H1 (cell line): ENCODE results near the gene MMS22L. TPM values are rescaled to one million over a fixed set of nuclear protein-coding genes. Genes with fewer than 3 reads are reported as not detected.

ENCODE experiments used
- CTCF ChIA-PET: fragments of 300-600 bp; sonication (Branson Sonifier 250); formaldehyde crosslinking; loops from one replicate; lab custom pipeline; 2021; ENCODE audit not compliant: partially characterized antibody; lab: Charles Lee
- POLR2A ChIA-PET: fragments of 300-600 bp; sonication (Branson Sonifier 250); formaldehyde crosslinking; loops from one replicate; lab custom pipeline; 2021; ENCODE audit warnings: inconsistent platforms; ENCODE audit not compliant: partially characterized antibody; lab: Charles Lee
- DNase-seq, 2 experiments: peaks; one replicate each; pipeline versions ENCODE4 v3.0.0 to v3.0.0-alpha.2; 2010 to 2022; ENCODE audit warnings: low spot score in 2 of 2, low read depth in 1 of 2, mixed read lengths in 1 of 2
- FAIRE-seq: peaks from 2 replicates; lab custom pipeline; 2011; peaks lifted over from hg19 to GRCh38; lab: Jason Lieb, UNC
- H2AFZ ChIP-seq: 2 replicates; pipeline ENCODE4 v1.8.1; 2012; ENCODE audit warnings: low read length, inconsistent platforms
- H2AK5ac ChIP-seq: 2 replicates; pipeline ENCODE4 v1.6.1; 2013; ENCODE audit warnings: low read depth, low read length
- H2BK120ac ChIP-seq: replicated peaks from 2 replicates; pipeline ENCODE3; 2013; ENCODE audit warnings: low read depth, low read length, inconsistent platforms
- H2BK12ac ChIP-seq: 2 replicates; pipeline ENCODE4 v1.6.1; 2013; ENCODE audit warnings: low read depth, low read length
- H2BK15ac ChIP-seq: 2 replicates; pipeline ENCODE4 v1.6.1; 2013; ENCODE audit warnings: low read length
- H2BK20ac ChIP-seq: 2 replicates; pipeline ENCODE4 v1.6.1; 2013; ENCODE audit warnings: low read length
- H2BK5ac ChIP-seq: 2 replicates; pipeline ENCODE4 v1.6.1; 2013; ENCODE audit warnings: low read depth, low read length
- H3K14ac ChIP-seq: 2 replicates; pipeline ENCODE4 v1.6.1; 2013; ENCODE audit warnings: inconsistent platforms; ENCODE audit not compliant: insufficient read length
- H3K18ac ChIP-seq: 2 replicates; pipeline ENCODE4 v1.6.1; 2013; ENCODE audit warnings: low read length; ENCODE audit errors: extremely low read depth
- H3K23ac ChIP-seq: 2 replicates; pipeline ENCODE4 v1.6.1; 2013; ENCODE audit warnings: inconsistent platforms; ENCODE audit not compliant: insufficient read length
- H3K23me2 ChIP-seq: 2 replicates; pipeline ENCODE4 v1.6.1; 2013; ENCODE audit warnings: low read depth, low read length
- H3K27ac ChIP-seq: 2 replicates; pipeline ENCODE4 v1.6.1; 2011; ENCODE audit warnings: low read depth, low read length, inconsistent platforms
- H3K27me3 ChIP-seq, 4 experiments: replicated peaks in 1 of 4; 1 replicate in 1 of 4; 2 replicates in 3 of 4; pipeline versions ENCODE4 v1.6.1 to v1.8.1; 2011 to 2013; ENCODE audit warnings: low read length in 3 of 4, mild to moderate bottlenecking in 3 of 4, inconsistent platforms in 2 of 4, mixed read lengths in 2 of 4, moderate library complexity in 1 of 4; ENCODE audit not compliant: control insufficient read depth in 3 of 4, insufficient read depth in 3 of 4; ENCODE audit errors: extremely low read depth in 1 of 4
- H3K36me3 ChIP-seq, 4 experiments: 2 replicates each; pipeline versions ENCODE4 v1.6.1 to v1.8.1; 2011 to 2013; ENCODE audit warnings: mild to moderate bottlenecking in 4 of 4, low read length in 3 of 4, moderate library complexity in 2 of 4, control low read depth in 1 of 4, inconsistent platforms in 1 of 4; ENCODE audit not compliant: insufficient read depth in 4 of 4, control insufficient read depth in 2 of 4
- H3K4ac ChIP-seq: replicated peaks from 2 replicates; pipeline ENCODE3; 2013; ENCODE audit warnings: low read length, low read depth, mixed read lengths, inconsistent platforms; ENCODE audit not compliant: insufficient read length
- H3K4me1 ChIP-seq, 4 experiments: replicated peaks in 1 of 4; 1 replicate in 1 of 4; 2 replicates in 3 of 4; pipeline versions ENCODE4 v1.6.1 to v1.8.1; 2011 to 2013; ENCODE audit warnings: low read length in 3 of 4, inconsistent platforms in 2 of 4, mixed read lengths in 1 of 4; ENCODE audit not compliant: insufficient read depth in 4 of 4, control insufficient read depth in 3 of 4
- H3K4me2 ChIP-seq, 2 experiments: 2 replicates each; pipeline versions ENCODE4 v1.6.1 to v1.8.1; 2011 to 2013; ENCODE audit warnings: low read depth in 2 of 2, low read length in 2 of 2, control low read depth in 1 of 2, inconsistent platforms in 1 of 2, mild to moderate bottlenecking in 1 of 2; ENCODE audit not compliant: insufficient read depth in 1 of 2
- H3K4me3 ChIP-seq, 4 experiments: fragments of 200-600, 300-600 bp in 1 of 4; sonication (generic), shearing (Covaris generic), sonication (Bioruptor Twin) in 1 of 4; 2 replicates each; pipeline versions ENCODE4 v1.5.1 to v1.8.1; 2011 to 2016; ENCODE audit warnings: low read length in 4 of 4, low read depth in 3 of 4, control low read depth in 2 of 4, inconsistent platforms in 2 of 4, mild to moderate bottlenecking in 2 of 4, mixed read lengths in 1 of 4, moderate library complexity in 1 of 4; ENCODE audit not compliant: insufficient read depth in 2 of 4; ENCODE audit errors: extremely low read depth in 1 of 4
- H3K56ac ChIP-seq: replicated peaks from 2 replicates; pipeline ENCODE3; 2013; ENCODE audit warnings: low read depth, mild to moderate bottlenecking, mixed read lengths, low read length, inconsistent platforms; ENCODE audit not compliant: insufficient read length
- H3K79me1 ChIP-seq: 2 replicates; pipeline ENCODE4 v1.6.1; 2013; ENCODE audit warnings: low read depth, low read length, control low read depth
- H3K79me2 ChIP-seq, 2 experiments: 2 replicates each; pipeline versions ENCODE4 v1.6.1 to v1.8.1; 2012 to 2013; ENCODE audit warnings: low read length in 2 of 2, mild to moderate bottlenecking in 2 of 2, inconsistent platforms in 1 of 2; ENCODE audit not compliant: insufficient read depth in 2 of 2, control insufficient read depth in 1 of 2
- H3K9ac ChIP-seq, 4 experiments: replicated peaks in 1 of 4; 1 replicate in 1 of 4; 2 replicates in 3 of 4; pipeline versions ENCODE4 v1.6.1 to v1.8.1; 2011 to 2013; ENCODE audit warnings: low read depth in 3 of 4, low read length in 3 of 4, control low read depth in 2 of 4, mild to moderate bottlenecking in 2 of 4, moderate library complexity in 2 of 4, inconsistent platforms in 1 of 4; ENCODE audit errors: extremely low read depth in 1 of 4
- H3K9me3 ChIP-seq, 2 experiments: 2 replicates each; pipeline versions ENCODE4 v1.6.1 to v1.8.1; 2012 to 2013; ENCODE audit warnings: mild to moderate bottlenecking in 2 of 2, moderate library complexity in 2 of 2, control low read depth in 1 of 2, inconsistent platforms in 1 of 2, low read depth in 1 of 2, low read length in 1 of 2, mixed read lengths in 1 of 2; ENCODE audit not compliant: insufficient read depth in 2 of 2
- H4K20me1 ChIP-seq, 2 experiments: replicated peaks in 1 of 2; 2 replicates each; pipeline versions ENCODE3 to v1.8.1; 2011 to 2013; ENCODE audit warnings: inconsistent platforms in 2 of 2, low read length in 2 of 2, mild to moderate bottlenecking in 1 of 2; ENCODE audit not compliant: insufficient read depth in 2 of 2, control insufficient read depth in 1 of 2
- H4K5ac ChIP-seq: 2 replicates; pipeline ENCODE4 v1.6.1; 2013; ENCODE audit warnings: low read length, low read depth, mixed read lengths, inconsistent platforms; ENCODE audit not compliant: insufficient read length
- H4K8ac ChIP-seq: 2 replicates; pipeline ENCODE4 v1.8.0; 2013; ENCODE audit warnings: mild to moderate bottlenecking, moderate library complexity, low read length, inconsistent platforms; ENCODE audit not compliant: insufficient read depth; ENCODE audit errors: extremely low read depth
- H4K91ac ChIP-seq: replicated peaks from 2 replicates; pipeline ENCODE3; 2013; ENCODE audit warnings: low read length, mixed read lengths, inconsistent platforms; ENCODE audit not compliant: insufficient read length
- CBX5 ChIP-seq: fragments of 300-800, 300-1000 bp; sonication (generic); IDR thresholded peaks from 2 replicates; pipeline ENCODE4 v1.7.1; 2016; ENCODE audit warnings: antibody characterized with exemption, low read length, low read depth
- CBX8 ChIP-seq: fragments of 300-800, 300-1000 bp; sonication (generic); IDR thresholded peaks from 2 replicates; pipeline ENCODE4 v1.7.1; 2016; ENCODE audit warnings: low read depth, low read length, borderline replicate concordance
- CEBPB ChIP-seq: IDR thresholded peaks from 2 replicates; pipeline ENCODE4 v1.6.1; 2012; ENCODE audit warnings: low read depth, low read length
- JUND ChIP-seq: IDR thresholded peaks from 2 replicates; pipeline ENCODE4 v1.6.1; 2011; ENCODE audit warnings: mild to moderate bottlenecking, improper control_type of control experiment, low read length
- KDM1A ChIP-seq: fragments of 200-600, 300-600 bp; sonication (generic); IDR thresholded peaks from 2 replicates; pipeline ENCODE4 v1.7.1; 2016; ENCODE audit warnings: mild to moderate bottlenecking, low read length, borderline replicate concordance
- ZNF274 ChIP-seq: IDR thresholded peaks from 2 replicates; pipeline ENCODE4 v1.7.0; 2012; ENCODE audit warnings: low read length, borderline replicate concordance; ENCODE audit errors: extremely low read depth
- WGBS, 2 experiments: shearing (Covaris generic) in 1 of 2; methylation state at CpG; one replicate each; pipeline versions ENCODE4 v1.1.6 to v1.1.7; 2013 to 2015; ENCODE audit warnings: low lambda C conversion rate in 2 of 2, mixed read lengths in 2 of 2, inconsistent platforms in 1 of 2, low coverage in 1 of 2, missing lambda C conversion rate in 1 of 2; ENCODE audit not compliant: insufficient replicate concordance in 2 of 2, insufficient coverage in 1 of 2, insufficient read length in 1 of 2; ENCODE audit errors: extremely low coverage in 1 of 2, missing lambda C conversion rate in 1 of 2; 5-methylcytosine and 5-hydroxymethylcytosine counted together
- polyA plus RNA-seq, 7 experiments: library from polyadenylated mRNA; depleted of rRNA in 3 of 7; stranded (reverse) in 5 of 7; unstranded in 2 of 7; fragments of >200 nt in 5 of 7; fragments of 200-250 nt in 2 of 7; gene quantifications; 1 replicate in 5 of 7; 2 replicates in 1 of 7; 4 replicates in 1 of 7; pipeline versions ENCODE4 v1.2.1 to v1.2.3, GENCODE V29; 2011 to 2013; ENCODE audit warnings: missing spikeins in 2 of 7, mixed read lengths in 2 of 7
- total RNA-seq: library from RNA; stranded (reverse); fragmentation: NEBNext Ultra II Directional; extraction: Animal tissue kit (Norgen Biotek cat#: 25700); gene quantifications from 2 replicates; pipeline ENCODE4 v1.2.1, GENCODE V29; 2021

Gene MMS22L
- total and polyA plus RNA-seq, 2 of the 8 experiments (the other 6 are each of a cell fraction or from before 2014, with no cell fraction given) = 11.1 to 32.6 TPM

DNA sequence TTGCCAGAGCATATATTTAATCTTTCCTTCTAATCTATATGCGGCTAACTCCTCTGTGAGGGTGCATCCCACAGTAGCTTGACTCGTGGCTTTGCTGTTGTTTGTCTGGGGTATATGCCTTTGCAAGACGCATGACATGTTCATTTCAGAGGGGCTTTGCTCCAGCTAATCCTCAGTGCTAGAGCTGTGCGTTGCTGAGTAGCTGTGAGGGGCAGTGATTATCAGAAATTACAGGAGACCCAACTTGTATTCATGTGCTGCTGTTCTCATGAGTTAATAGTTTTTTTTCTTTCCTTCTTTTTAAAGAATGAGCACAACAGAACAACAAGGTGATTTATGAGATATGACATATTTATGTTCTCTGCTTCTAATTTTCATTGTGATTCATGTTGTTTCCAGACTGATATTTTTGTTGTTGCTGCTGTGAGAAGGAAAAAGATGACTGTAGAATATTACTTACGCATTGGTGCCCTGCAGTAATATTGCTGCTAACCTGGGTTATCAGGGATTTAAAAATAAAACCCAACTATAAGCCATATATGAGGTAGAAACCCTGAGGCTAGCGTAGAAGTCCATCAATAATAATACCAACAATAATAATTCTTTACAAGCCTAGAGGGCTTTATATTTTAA lies 190.2 kb downstream of the MMS22L start:
- H3K56ac ChIP-seq = no peak overlapping the region
- no peak for FAIRE-seq
- CTCF ChIA-PET = interaction anchor here (1.1 kb wide), 1 partner anchor 93 kb away, joined by 3 read pairs; no protein-coding TSS in a partner anchor

More for the DNA sequence above, 190.2 kb downstream of the MMS22L start:
- Histone ChIP-seq H3K14ac (no peak overlapping the region), H3K4me3 (no peak overlapping the region), H4K5ac (no peak overlapping the region), H3K36me3 (no peaks in the 10 kb centered on the region), H3K4ac (no peak overlapping the region), H3K9me3 (no peaks in the 10 kb centered on the region), H3K4me2 (no peak overlapping the region), H2BK12ac (no peak overlapping the region), H4K91ac (no peak overlapping the region), H4K8ac (no peak overlapping the region), H3K27ac (no peak overlapping the region), H3K9ac (no peak overlapping the region), H4K20me1 (no peaks in the 10 kb centered on the region), H3K23me2 (no peaks in the 10 kb centered on the region), H2BK5ac (no peak overlapping the region), H3K79me1 (no peaks in the 10 kb centered on the region), H2BK120ac (no peak overlapping the region), H3K79me2 (no peaks in the 10 kb centered on the region), H3K18ac (no peak overlapping the region), H2BK15ac (no peak overlapping the region), H2BK20ac (no peak overlapping the region), H3K4me1 (no peaks in the 10 kb centered on the region), H3K27me3 (no peaks in the 10 kb centered on the region), H2AFZ (no peak overlapping the region), H3K23ac (no peak overlapping the region), H2AK5ac (no peak overlapping the region)
- TF ChIP-seq JUND (no peak), CEBPB (no peak), KDM1A (no peak), CBX5 (no peak), ZNF274 (no peak), CBX8 (no peak)
- no peak for DNase-seq
- POLR2A ChIA-PET = no interaction called here
- 87% methylated on average over 6 of the region's 6 CpGs; no CpG with 5 or more reads in 1 of the 2 experiments for WGBS, 2 experiments
